Measurements from ENCODE around the gene METAP1D. TPM values are rescaled to one million over a fixed set of nuclear protein-coding genes. Genes with fewer than 3 reads are reported as not detected.

Gene METAP1D
- total and polyA plus RNA-seq, 2 experiments from 2014 or later: 4.0 to 12.0 TPM

DNA sequence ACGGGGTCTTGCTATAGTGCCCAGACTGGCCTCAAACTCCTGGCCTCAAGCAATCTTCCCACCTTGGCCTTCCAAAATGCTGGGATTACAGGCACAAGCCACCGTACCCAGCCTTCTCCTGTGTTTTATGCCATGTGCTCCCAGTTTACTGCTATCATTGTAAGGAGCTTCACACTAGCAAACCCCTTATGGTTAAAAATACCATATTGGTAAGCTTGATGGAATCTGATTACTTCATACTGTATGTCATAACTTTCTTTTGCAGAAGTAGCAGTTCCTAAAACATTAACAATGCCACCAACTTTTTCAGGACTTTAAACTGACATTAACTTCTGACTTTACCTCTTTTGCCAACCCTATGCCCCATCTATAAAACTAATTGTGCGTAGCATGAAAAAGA is 41.3 kb upstream of the METAP1D start:
- Histone ChIP-seq H3K27ac (no peak overlapping the region), H3K27me3 (no peaks in the 10 kb centered on the region), H3K4me3 (no peak overlapping the region), H3K36me3 (no peaks in the 10 kb centered on the region), H3K9me3 (ENCODE audit: low read depth) (no peaks in the 10 kb centered on the region), H3K4me1 (ENCODE audit: low read depth) (no peaks in the 10 kb centered on the region)
- TF ChIP-seq, protein P1, sequence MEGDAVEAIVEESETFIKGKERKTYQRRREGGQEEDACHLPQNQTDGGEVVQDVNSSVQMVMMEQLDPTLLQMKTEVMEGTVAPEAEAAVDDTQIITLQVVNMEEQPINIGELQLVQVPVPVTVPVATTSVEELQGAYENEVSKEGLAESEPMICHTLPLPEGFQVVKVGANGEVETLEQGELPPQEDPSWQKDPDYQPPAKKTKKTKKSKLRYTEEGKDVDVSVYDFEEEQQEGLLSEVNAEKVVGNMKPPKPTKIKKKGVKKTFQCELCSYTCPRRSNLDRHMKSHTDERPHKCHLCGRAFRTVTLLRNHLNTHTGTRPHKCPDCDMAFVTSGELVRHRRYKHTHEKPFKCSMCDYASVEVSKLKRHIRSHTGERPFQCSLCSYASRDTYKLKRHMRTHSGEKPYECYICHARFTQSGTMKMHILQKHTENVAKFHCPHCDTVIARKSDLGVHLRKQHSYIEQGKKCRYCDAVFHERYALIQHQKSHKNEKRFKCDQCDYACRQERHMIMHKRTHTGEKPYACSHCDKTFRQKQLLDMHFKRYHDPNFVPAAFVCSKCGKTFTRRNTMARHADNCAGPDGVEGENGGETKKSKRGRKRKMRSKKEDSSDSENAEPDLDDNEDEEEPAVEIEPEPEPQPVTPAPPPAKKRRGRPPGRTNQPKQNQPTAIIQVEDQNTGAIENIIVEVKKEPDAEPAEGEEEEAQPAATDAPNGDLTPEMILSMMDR (IDR thresholded peaks at IDR 0.05; ENCODE audit: low read depth, low read length): no peak
- DNase-seq (ENCODE audit: low read depth in 1 of 2, low spot score in 1 of 2): peak in 1 of 2 donors; percentile 48

GRCh38 chr2:171959998-171960397 is 39.8 kb upstream of the METAP1D start:
- TF ChIP-seq, protein P1 (IDR thresholded peaks at IDR 0.05; ENCODE audit: low read depth, low read length): no peak
- Histone ChIP-seq H3K4me3 (no peak overlapping the region), H3K9me3 (ENCODE audit: low read depth) (no peaks in the 10 kb centered on the region), H3K27me3 (no peaks in the 10 kb centered on the region), H3K27ac (no peak overlapping the region), H3K4me1 (ENCODE audit: low read depth) (no peaks in the 10 kb centered on the region), H3K36me3 (no peaks in the 10 kb centered on the region)
- DNase-seq (ENCODE audit: low read depth in 1 of 2, low spot score in 1 of 2): no peak

GRCh38 chr2:171960570-171960969 is 39.2 kb upstream of the METAP1D start:
- no peak overlapping the region for H3K27ac ChIP-seq
- TF ChIP-seq, protein P1 (IDR thresholded peaks at IDR 0.05; ENCODE audit: low read depth, low read length): no peak

DNA sequence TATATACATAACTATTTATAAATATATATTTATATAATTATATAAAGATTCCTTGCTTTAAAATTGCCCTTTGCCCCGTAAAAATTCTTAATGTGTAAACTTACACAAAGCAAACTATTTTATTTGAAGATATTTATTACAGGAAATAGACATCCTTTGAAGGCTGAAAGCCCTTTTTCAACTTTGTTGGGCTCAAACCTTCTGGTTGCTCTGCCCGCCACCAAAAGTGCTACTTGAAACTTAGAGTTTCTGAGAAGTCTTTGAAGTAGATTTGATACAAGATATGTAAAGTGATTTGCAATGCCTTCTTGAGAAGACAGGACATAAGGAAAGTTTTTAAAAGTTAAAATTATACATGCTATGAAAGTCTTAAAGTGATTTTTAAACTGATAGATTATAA is 36.6 kb upstream of the METAP1D start:
- no peak for DNase-seq (ENCODE audit: low read depth in 1 of 2, low spot score in 1 of 2)
- Histone ChIP-seq H3K36me3 (peaks cover 23% of the 10 kb centered on the region), H3K4me1 (ENCODE audit: low read depth) (no peaks in the 10 kb centered on the region), H3K27ac (no peak overlapping the region), H3K4me3 (no peak overlapping the region), H3K9me3 (ENCODE audit: low read depth) (no peaks in the 10 kb centered on the region), H3K27me3 (no peaks in the 10 kb centered on the region)
- TF ChIP-seq, protein P1 (IDR thresholded peaks at IDR 0.05; ENCODE audit: low read depth, low read length): no peak

More at GRCh38 chr2:171960570-171960969, 39.2 kb upstream of the METAP1D start:
- H3K9me3 ChIP-seq (ENCODE audit: low read depth): no peaks in the 10 kb centered on the region
- DNase-seq (ENCODE audit: low read depth in 1 of 2, low spot score in 1 of 2): no peak
- no peaks in the 10 kb centered on the region for H3K4me1 ChIP-seq (ENCODE audit: low read depth)
- H3K27me3 ChIP-seq: no peaks in the 10 kb centered on the region
- no peak overlapping the region for H3K4me3 ChIP-seq
- no peaks in the 10 kb centered on the region for H3K36me3 ChIP-seq

DNA sequence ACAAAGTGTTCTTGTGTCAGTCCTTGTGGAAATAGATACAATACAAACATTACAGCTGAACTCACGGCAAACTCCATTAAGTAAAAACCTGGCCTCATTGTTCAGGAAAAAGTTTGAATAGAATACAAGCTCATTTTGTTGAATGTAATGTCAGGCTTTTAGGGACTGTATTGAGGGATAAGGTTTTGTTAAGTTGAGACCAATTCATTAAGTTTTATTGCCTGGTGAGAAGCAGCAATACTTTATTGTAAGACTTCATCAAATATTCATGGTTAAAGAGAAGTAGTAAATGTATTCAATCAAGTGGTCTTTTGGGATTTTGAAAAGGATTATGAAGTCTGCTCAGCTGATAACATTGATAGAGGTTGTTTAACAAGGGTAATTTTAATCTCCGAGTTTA is 35.4 kb upstream of the METAP1D start:
- no peak for DNase-seq (ENCODE audit: low read depth in 1 of 2, low spot score in 1 of 2)
- Histone ChIP-seq H3K4me3 (no peak overlapping the region), H3K4me1 (ENCODE audit: low read depth) (no peaks in the 10 kb centered on the region), H3K27me3 (no peaks in the 10 kb centered on the region), H3K36me3 (peaks cover 23% of the 10 kb centered on the region), H3K27ac (no peak overlapping the region), H3K9me3 (ENCODE audit: low read depth) (no peaks in the 10 kb centered on the region)
- TF ChIP-seq, protein P1 (IDR thresholded peaks at IDR 0.05; ENCODE audit: low read depth, low read length): no peak

DNA sequence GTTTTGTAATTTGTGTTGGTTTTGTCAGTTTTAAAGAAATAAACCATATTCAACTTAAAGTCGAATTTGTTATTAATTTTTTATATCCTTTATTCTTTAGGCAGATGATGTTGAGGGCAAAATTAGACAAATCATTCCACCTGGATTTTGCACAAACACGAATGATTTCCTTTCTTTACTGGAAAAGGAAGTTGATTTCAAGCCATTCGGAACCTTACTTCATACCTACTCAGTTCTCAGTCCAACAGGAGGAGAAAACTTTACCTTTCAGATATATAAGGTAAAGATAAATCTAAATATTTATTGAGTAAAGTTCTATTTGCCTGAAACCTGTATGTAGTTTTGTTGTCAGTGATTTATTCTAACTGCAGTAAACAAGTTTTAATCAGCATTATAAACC is 34.5 kb upstream of the METAP1D start:
- H3K4me3 ChIP-seq: no peak overlapping the region
- H3K36me3 ChIP-seq: peaks cover 23% of the 10 kb centered on the region
- H3K9me3 ChIP-seq (ENCODE audit: low read depth): no peaks in the 10 kb centered on the region
- no peaks in the 10 kb centered on the region for H3K27me3 ChIP-seq
- H3K4me1 ChIP-seq (ENCODE audit: low read depth): no peaks in the 10 kb centered on the region
- DNase-seq (ENCODE audit: low read depth in 1 of 2, low spot score in 1 of 2): no peak
- H3K27ac ChIP-seq: no peak overlapping the region
- TF ChIP-seq, protein P1 (IDR thresholded peaks at IDR 0.05; ENCODE audit: low read depth, low read length): no peak
